ENCODE measurements around the gene LY6G6C.

- TF ChIP-seq CTCF (conservative IDR thresholded peaks at IDR 0.05), result no peak
- TF ChIP-seq ZFX (IDR thresholded peaks at IDR 0.05), result peak; percentile 54; the same call in 1 of the 2 replicates
Observed at GRCh38 chr6:31739639-31740396, 18.3 kb upstream of the LY6G6C start, which contains the start of gene MSH5.

All from C4-2B (cell line).